ENCODE data around the gene SLC10A7.
A peak's percentile ranks its signal among the peaks of the same experiment; 100 is the strongest.

SLC10A7 gene

GRCh38 chr4:146511381-146511780 is 10.4 kb downstream of the SLC10A7 start:
- DNase-seq (ENCODE audit: low spot score) = no peak
- H3K9me3 ChIP-seq (ENCODE audit: severe bottlenecking) = no peaks in the 10 kb centered on the region
- ATAC-seq (ENCODE audit: low read depth) = no peak
- no peaks in the 10 kb centered on the region for H3K27me3 ChIP-seq (ENCODE audit: insufficient read depth, poor library complexity, severe bottlenecking)
- H3K4me3 ChIP-seq (ENCODE audit: severe bottlenecking) = no peak overlapping the region
- H3K36me3 ChIP-seq (ENCODE audit: low read depth) = peaks cover 23% of the 10 kb centered on the region
- H3K4me1 ChIP-seq (ENCODE audit: insufficient read depth, poor library complexity, severe bottlenecking) = no peaks in the 10 kb centered on the region
- no peak for TF ChIP-seq CTCF (IDR thresholded peaks at IDR 0.05; ENCODE audit: poor library complexity, severe bottlenecking)
- H3K27ac ChIP-seq (ENCODE audit: poor library complexity, severe bottlenecking) = no peak overlapping the region

- ATAC-seq (ENCODE audit: low read depth) (no peak), DNase-seq (ENCODE audit: low spot score) (no peak)
- Histone ChIP-seq H3K9me3 (ENCODE audit: severe bottlenecking) (no peaks in the 10 kb centered on the region), H3K4me1 (ENCODE audit: insufficient read depth, poor library complexity, severe bottlenecking) (no peaks in the 10 kb centered on the region), H3K4me3 (ENCODE audit: severe bottlenecking) (no peak overlapping the region), H3K27ac (ENCODE audit: poor library complexity, severe bottlenecking) (no peak overlapping the region), H3K36me3 (ENCODE audit: low read depth) (peaks cover 21% of the 10 kb centered on the region; the same call in 1 of the 2 replicates), H3K27me3 (ENCODE audit: insufficient read depth, poor library complexity, severe bottlenecking) (no peaks in the 10 kb centered on the region)
- peak; percentile 6 for TF ChIP-seq CTCF (IDR thresholded peaks at IDR 0.05; ENCODE audit: poor library complexity, severe bottlenecking)
These were observed 10.8 kb downstream of the SLC10A7 start for GRCh38 chr4:146510942-146511341.

GRCh38 chr4:146508229-146508939 is 13.4 kb downstream of the SLC10A7 start:
- Histone ChIP-seq H3K4me1 (ENCODE audit: insufficient read depth, poor library complexity, severe bottlenecking) (no peaks in the 10 kb centered on the region), H3K4me3 (ENCODE audit: severe bottlenecking) (no peak overlapping the region), H3K27ac (ENCODE audit: poor library complexity, severe bottlenecking) (no peak overlapping the region), H3K36me3 (ENCODE audit: low read depth) (peaks cover 12% of the 10 kb centered on the region), H3K9me3 (ENCODE audit: severe bottlenecking) (no peaks in the 10 kb centered on the region), H3K27me3 (ENCODE audit: insufficient read depth, poor library complexity, severe bottlenecking) (no peaks in the 10 kb centered on the region)
- ATAC-seq (ENCODE audit: low read depth) (no peak), DNase-seq (ENCODE audit: low spot score) (no peak)
- no peak for TF ChIP-seq CTCF (IDR thresholded peaks at IDR 0.05; ENCODE audit: poor library complexity, severe bottlenecking)

- H3K4me1 ChIP-seq (ENCODE audit: insufficient read depth, poor library complexity, severe bottlenecking) = no peaks in the 10 kb centered on the region
- H3K9me3 ChIP-seq (ENCODE audit: severe bottlenecking) = no peaks in the 10 kb centered on the region
- H3K4me3 ChIP-seq (ENCODE audit: severe bottlenecking) = no peak overlapping the region
- DNase-seq (ENCODE audit: low spot score) = no peak
- TF ChIP-seq CTCF (IDR thresholded peaks at IDR 0.05; ENCODE audit: poor library complexity, severe bottlenecking) = no peak
- peaks cover 13% of the 10 kb centered on the region for H3K36me3 ChIP-seq (ENCODE audit: low read depth)
- H3K27me3 ChIP-seq (ENCODE audit: insufficient read depth, poor library complexity, severe bottlenecking) = no peaks in the 10 kb centered on the region
- H3K27ac ChIP-seq (ENCODE audit: poor library complexity, severe bottlenecking) = no peak overlapping the region
- ATAC-seq (ENCODE audit: low read depth) = no peak
These were observed 14.1 kb downstream of the SLC10A7 start for GRCh38 chr4:146507632-146508031.

GRCh38 chr4:146506272-146506671 is 15.5 kb downstream of the SLC10A7 start:
- no peak for TF ChIP-seq CTCF (IDR thresholded peaks at IDR 0.05; ENCODE audit: poor library complexity, severe bottlenecking)
- DNase-seq (ENCODE audit: low spot score) (no peak), ATAC-seq (ENCODE audit: low read depth) (no peak)
- H3K4me1 ChIP-seq (ENCODE audit: insufficient read depth, poor library complexity, severe bottlenecking) = no peaks in the 10 kb centered on the region
- no peak overlapping the region for H3K27ac ChIP-seq (ENCODE audit: poor library complexity, severe bottlenecking)
- H3K4me3 ChIP-seq (ENCODE audit: severe bottlenecking) = no peak overlapping the region
- H3K9me3 ChIP-seq (ENCODE audit: severe bottlenecking) = no peaks in the 10 kb centered on the region
- no peaks in the 10 kb centered on the region for H3K27me3 ChIP-seq (ENCODE audit: insufficient read depth, poor library complexity, severe bottlenecking)
- peaks cover 23% of the 10 kb centered on the region for H3K36me3 ChIP-seq (ENCODE audit: low read depth)

Measured in RWPE2 (cell line).